Psoas muscle (tissue), 8 donors: ENCODE results near the gene ZNF274. TPM values are rescaled to one million over a fixed set of nuclear protein-coding genes. Genes with fewer than 3 reads are reported as not detected.
"Not testable (repeated sequence)": the region's sequence is repeated elsewhere in the genome, so short reads cannot be mapped to it uniquely, and the experiment has no call there.

ENCODE experiments used
- ATAC-seq, 4 donors: fragments of 200-7000 bp; cut with Tn5 transposase; one replicate each; pipeline ENCODE4 v1.9.1; 2020; ENCODE audit warnings: moderate library complexity in 3 of 4, mild to moderate bottlenecking in 2 of 4
- DNase-seq, 2 donors: peaks; one replicate each; pipeline ENCODE4 v3.0.0-alpha.2; 2020
- H3K27ac ChIP-seq: fragments of 200-600 bp; one replicate; pipeline ENCODE4 v1.8.0; 2022
- H3K27me3 ChIP-seq, 3 donors: fragments of 200-600 bp in 1 of 3; one replicate each; pipeline versions ENCODE4 v1.6.1 to v1.8.0; 2013 to 2022; ENCODE audit warnings: low read length in 2 of 3, mild to moderate bottlenecking in 2 of 3, moderate library complexity in 1 of 3; ENCODE audit not compliant: insufficient read depth in 3 of 3
- H3K36me3 ChIP-seq, 2 donors: fragments of 200-600 bp in 1 of 2; one replicate each; pipeline versions ENCODE4 v1.6.1 to v1.8.0; 2013 to 2022; ENCODE audit warnings: low read depth in 1 of 2, mild to moderate bottlenecking in 1 of 2, moderate library complexity in 1 of 2; ENCODE audit not compliant: insufficient read depth in 1 of 2
- H3K4me1 ChIP-seq: fragments of 200-600 bp; one replicate; pipeline ENCODE4 v1.8.0; 2022
- H3K4me3 ChIP-seq: fragments of 200-600 bp; one replicate; pipeline ENCODE4 v1.8.0; 2022; ENCODE audit warnings: mild to moderate bottlenecking
- H3K9me3 ChIP-seq: fragments of 200-600 bp; one replicate; pipeline ENCODE4 v1.8.0; 2022
- WGBS, 3 donors: extraction: QIAGEN DNeasy Blood & Tissue Kit; methylation state at CpG; one replicate each; pipeline versions ENCODE4 v1.1.6 to v1.1.7; 2013; 5-methylcytosine and 5-hydroxymethylcytosine counted together
- intact Hi-C, 2 donors: fragments of 100-400 bp; cut with DNase I; formaldehyde crosslinking; loops; one replicate each; pipeline versions ENCODE4 v1.11.0 to v1.14.2; 2022
- long read RNA-seq, 2 donors: library from polyadenylated mRNA; unstranded; transcript quantifications; one replicate each; pipeline ENCODE4 v2.0.0, GENCODE V29; 2021
- polyA plus RNA-seq, 3 donors: library from polyadenylated mRNA; stranded (reverse); fragments of 200-250 nt; gene quantifications; one replicate each; pipeline ENCODE4 v1.2.3, GENCODE V29; 2013
- total RNA-seq, 4 donors: library from RNA; stranded (reverse); fragmentation: NEBNext Ultra II Directional in 2 of 4; extraction: Animal tissue kit (Norgen Biotek cat#: 25700) in 2 of 4; gene quantifications; one replicate each; pipeline versions ENCODE4 v1.2.1 to v1.2.4, GENCODE V29; 2021 to 2023
- TF ChIP-seq, protein P1 (sequence below): fragments of 200-600 bp; IDR thresholded peaks from one replicate; pipeline ENCODE4 v1.8.0; 2022; ENCODE audit warnings: antibody characterized with exemption
- donor health status: healthy with polysubstance abuse.
- donor health status: DM: no; HTN: no; CAD: no; lungs with moderate emphysema.
- donor health status: Bipolar disorder and iron deficiency.
- donor health status: healthy.
- donor health status: DM: yes; HTN: yes; CAD: no.
- donor health status: DM: no; HTN: no; CAD: no.
- donor health status: DM: no; HTN: no; CAD: no.
- donor health status: DM: yes; HTN: yes; CAD: no.

ZNF274 gene
- total RNA-seq (10 to 100 TPM; 11.2 to 15.0 (median 14.8) TPM), polyA plus RNA-seq (10 to 100 TPM; 11.3 to 20.5 (median 13.9) TPM)
- long read RNA-seq, donor 1, full-length matches to known transcripts: 15 of 22 reads
- long read RNA-seq, donor 1, partial matches to known transcripts: 4 of 22 reads
- long read RNA-seq, donor 1, other reads (novel, unspliced or antisense): 3 of 22 reads
- long read RNA-seq, donor 2, transcript ZNF274-212 (8 exons, 2,538 nt): major isoform, 38 of 53 reads
- long read RNA-seq, donor 2, partial matches to known transcripts: 8 of 53 reads
- long read RNA-seq, donor 2, other reads (novel, unspliced or antisense): 7 of 53 reads

GRCh38 chr19:58182989-58183816 lies at the start of gene ZNF274:
Gene ZNF274, plus strand, starts transcription at chr19:58183061. Its CDS starts 905 bp downstream, at chr19:58183966.
- peaks cover 3% of the 10 kb centered on the region for H3K4me1 ChIP-seq
- peaks cover 22 to 33% of the 10 kb centered on the region in 2 donors for H3K36me3 ChIP-seq
- H3K4me3 ChIP-seq: peak within 1 kb of the TSS; percentile 98
- TF ChIP-seq, protein P1, sequence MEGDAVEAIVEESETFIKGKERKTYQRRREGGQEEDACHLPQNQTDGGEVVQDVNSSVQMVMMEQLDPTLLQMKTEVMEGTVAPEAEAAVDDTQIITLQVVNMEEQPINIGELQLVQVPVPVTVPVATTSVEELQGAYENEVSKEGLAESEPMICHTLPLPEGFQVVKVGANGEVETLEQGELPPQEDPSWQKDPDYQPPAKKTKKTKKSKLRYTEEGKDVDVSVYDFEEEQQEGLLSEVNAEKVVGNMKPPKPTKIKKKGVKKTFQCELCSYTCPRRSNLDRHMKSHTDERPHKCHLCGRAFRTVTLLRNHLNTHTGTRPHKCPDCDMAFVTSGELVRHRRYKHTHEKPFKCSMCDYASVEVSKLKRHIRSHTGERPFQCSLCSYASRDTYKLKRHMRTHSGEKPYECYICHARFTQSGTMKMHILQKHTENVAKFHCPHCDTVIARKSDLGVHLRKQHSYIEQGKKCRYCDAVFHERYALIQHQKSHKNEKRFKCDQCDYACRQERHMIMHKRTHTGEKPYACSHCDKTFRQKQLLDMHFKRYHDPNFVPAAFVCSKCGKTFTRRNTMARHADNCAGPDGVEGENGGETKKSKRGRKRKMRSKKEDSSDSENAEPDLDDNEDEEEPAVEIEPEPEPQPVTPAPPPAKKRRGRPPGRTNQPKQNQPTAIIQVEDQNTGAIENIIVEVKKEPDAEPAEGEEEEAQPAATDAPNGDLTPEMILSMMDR: no peak
- H3K27me3 ChIP-seq: no peaks in the 10 kb centered on the region
- DNase-seq (peak; percentile 94 to 97), ATAC-seq (peak; percentile 95 to 98 (median 96))
- intact Hi-C loops: no loop called here
- peak within 1 kb of the TSS; percentile 98 for H3K27ac ChIP-seq
- WGBS, 3 donors: 0 to 1% (median 1%) methylated on average over 76 to 80 of the region's 80 CpGs
- peaks cover 91% of the 10 kb centered on the region for H3K9me3 ChIP-seq

GRCh38 chr19:58134244-58134643 lies 48.6 kb upstream of the ZNF274 start:
- Histone ChIP-seq H3K4me1 (no peaks in the 10 kb centered on the region), H3K27me3 (no peaks in the 10 kb centered on the region), H3K9me3 (peaks cover 94% of the 10 kb centered on the region), H3K36me3 (peaks cover 12 to 17% of the 10 kb centered on the region in 2 donors), H3K4me3 (no peak overlapping the region), H3K27ac (no peak overlapping the region)
- no peak for DNase-seq
- intact Hi-C loops: no loop called here
- no peak for ATAC-seq
- 97 to 100% (median 100%) methylated on average over 1 of the region's 1 CpG for WGBS, 3 donors
- TF ChIP-seq, protein P1: no peak

- Histone ChIP-seq H3K36me3 (peaks cover 5 to 15% of the 10 kb centered on the region in 2 donors), H3K27me3 (peaks cover 0 to 5% (median 0%) of the 10 kb centered on the region in 3 donors), H3K4me3 (no peak overlapping the region), H3K27ac (no peak overlapping the region), H3K4me1 (no peaks in the 10 kb centered on the region), H3K9me3 (peaks cover 62% of the 10 kb centered on the region)
- TF ChIP-seq, protein P1: no peak
- ATAC-seq: no peak
- WGBS, 3 donors: 98 to 99% (median 99%) methylated on average over 3 of the region's 3 CpGs
- intact Hi-C loops: no loop called here
- no peak for DNase-seq
These were observed 37.0 kb upstream of the ZNF274 start for GRCh38 chr19:58145849-58146248.

- DNase-seq, H3K36me3 ChIP-seq, H3K4me3 ChIP-seq, ATAC-seq, H3K27me3 ChIP-seq, H3K27ac ChIP-seq, H3K4me1 ChIP-seq, intact Hi-C loops: not testable (repeated sequence)
- peaks cover 59% of the 10 kb centered on the region for H3K9me3 ChIP-seq
- WGBS, 3 donors: 91 to 98% (median 97%) methylated on average over 9 to 20 of the region's 28 CpGs
These were observed 35.4 kb upstream of the ZNF274 start for GRCh38 chr19:58147475-58147874.

- H3K4me1 ChIP-seq: peaks cover 4% of the 10 kb centered on the region
- no peaks in the 10 kb centered on the region for H3K36me3 ChIP-seq
- DNase-seq: peak; percentile 84 to 89
- intact Hi-C loops: loop anchor here (5.0 to 10.0 kb wide), 3 partner anchors 128 to 416 kb away; partner anchors contain the start of gene ZNF776 (in 1 of the 2)
- peaks cover 37% of the 10 kb centered on the region for H3K9me3 ChIP-seq
- WGBS, 3 donors: 0% methylated on average over 59 to 62 of the region's 62 CpGs
- H3K4me3 ChIP-seq: peak within 1 kb of the TSS; percentile 79
- peak within 1 kb of the TSS; percentile 66 for H3K27ac ChIP-seq
- H3K27me3 ChIP-seq: peaks cover 0 to 9% (median 0%) of the 10 kb centered on the region in 3 donors
- TF ChIP-seq, protein P1: no peak
- peak in 3 of 4 donors; percentile 46 to 68 (median 60) for ATAC-seq
These were observed 32.4 kb upstream of the ZNF274 start, which contains the start of gene ZNF329 for GRCh38 chr19:58150328-58150921. Gene ZNF329, minus strand, starts transcription at chr19:58150789. Its CDS starts 21,286 bp downstream, at chr19:58129503.
